LNCAP (cell line): ENCODE measurements around the gene SPDYE4.

Experiments used
- TF ChIP-seq, protein P1 (sequence below): fragments of 450-650 bp; IDR thresholded peaks from 2 replicates; pipeline ENCODE4 v1.5.1; 2017; ENCODE audit warnings: mild to moderate bottlenecking

Gene SPDYE4

DNA sequence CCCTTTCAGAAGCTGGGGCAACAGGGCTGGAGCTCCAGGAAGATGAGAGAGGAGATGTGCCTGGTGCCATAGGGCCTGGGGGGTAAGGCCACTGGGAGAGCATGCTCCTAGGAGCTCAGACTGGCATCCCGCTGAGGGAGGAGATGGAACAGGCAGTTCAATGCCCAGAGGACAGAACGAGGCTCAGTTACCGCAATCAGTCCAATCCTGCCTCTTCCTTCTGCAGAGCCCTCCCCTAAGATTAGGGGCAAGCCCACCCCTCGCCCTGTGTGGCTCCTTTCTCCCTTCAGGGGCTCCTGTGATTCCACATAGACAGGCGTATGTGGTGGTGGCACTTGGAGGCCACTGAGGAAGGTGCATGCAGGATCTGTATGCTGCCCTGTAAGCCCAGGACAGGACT lies 16.1 kb downstream of the SPDYE4 start:
- TF ChIP-seq, protein P1, sequence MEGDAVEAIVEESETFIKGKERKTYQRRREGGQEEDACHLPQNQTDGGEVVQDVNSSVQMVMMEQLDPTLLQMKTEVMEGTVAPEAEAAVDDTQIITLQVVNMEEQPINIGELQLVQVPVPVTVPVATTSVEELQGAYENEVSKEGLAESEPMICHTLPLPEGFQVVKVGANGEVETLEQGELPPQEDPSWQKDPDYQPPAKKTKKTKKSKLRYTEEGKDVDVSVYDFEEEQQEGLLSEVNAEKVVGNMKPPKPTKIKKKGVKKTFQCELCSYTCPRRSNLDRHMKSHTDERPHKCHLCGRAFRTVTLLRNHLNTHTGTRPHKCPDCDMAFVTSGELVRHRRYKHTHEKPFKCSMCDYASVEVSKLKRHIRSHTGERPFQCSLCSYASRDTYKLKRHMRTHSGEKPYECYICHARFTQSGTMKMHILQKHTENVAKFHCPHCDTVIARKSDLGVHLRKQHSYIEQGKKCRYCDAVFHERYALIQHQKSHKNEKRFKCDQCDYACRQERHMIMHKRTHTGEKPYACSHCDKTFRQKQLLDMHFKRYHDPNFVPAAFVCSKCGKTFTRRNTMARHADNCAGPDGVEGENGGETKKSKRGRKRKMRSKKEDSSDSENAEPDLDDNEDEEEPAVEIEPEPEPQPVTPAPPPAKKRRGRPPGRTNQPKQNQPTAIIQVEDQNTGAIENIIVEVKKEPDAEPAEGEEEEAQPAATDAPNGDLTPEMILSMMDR = no peak

DNA sequence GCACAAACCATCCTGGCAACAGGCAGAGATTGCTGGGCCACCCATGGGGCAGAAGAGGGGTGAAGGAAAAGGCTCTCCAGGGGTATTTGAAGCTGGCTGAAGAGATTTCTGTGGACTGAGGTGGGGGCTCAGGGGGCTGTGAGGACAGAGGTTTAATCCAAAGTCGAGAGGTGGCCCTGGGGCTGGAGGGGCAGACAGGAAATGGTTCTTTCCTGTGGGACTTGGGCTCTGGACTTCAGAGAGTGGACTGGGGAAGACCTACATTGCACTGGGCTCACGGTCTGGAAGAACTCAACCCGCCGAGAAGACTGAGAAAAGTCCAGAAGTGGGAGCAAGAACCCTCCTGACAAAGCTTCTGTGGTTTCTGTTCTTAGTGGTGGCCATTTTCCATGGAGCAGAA lies 16.6 kb downstream of the SPDYE4 start:
- TF ChIP-seq, protein P1 = no peak

DNA sequence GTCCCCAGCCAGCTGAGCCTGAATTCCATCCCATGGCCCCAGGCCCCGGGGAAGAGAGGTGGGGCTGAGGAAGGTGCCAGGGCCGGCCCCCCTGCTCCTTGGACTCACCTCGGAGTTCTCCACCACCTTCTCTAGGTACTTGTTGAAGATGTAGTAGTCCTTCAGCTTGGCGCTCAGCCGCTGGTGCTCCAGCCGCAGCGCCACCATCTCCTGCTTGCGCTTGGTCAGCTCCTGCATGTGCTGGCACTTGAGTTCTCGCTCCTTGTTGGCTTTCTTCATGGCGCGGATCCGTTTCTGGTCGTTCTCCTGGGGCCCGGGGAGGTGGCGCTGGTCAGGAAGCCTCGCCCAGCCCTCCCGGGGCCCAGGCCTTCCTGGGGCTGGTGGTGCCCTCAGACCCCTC lies 17.0 kb downstream of the SPDYE4 start:
- TF ChIP-seq, protein P1 = no peak

DNA sequence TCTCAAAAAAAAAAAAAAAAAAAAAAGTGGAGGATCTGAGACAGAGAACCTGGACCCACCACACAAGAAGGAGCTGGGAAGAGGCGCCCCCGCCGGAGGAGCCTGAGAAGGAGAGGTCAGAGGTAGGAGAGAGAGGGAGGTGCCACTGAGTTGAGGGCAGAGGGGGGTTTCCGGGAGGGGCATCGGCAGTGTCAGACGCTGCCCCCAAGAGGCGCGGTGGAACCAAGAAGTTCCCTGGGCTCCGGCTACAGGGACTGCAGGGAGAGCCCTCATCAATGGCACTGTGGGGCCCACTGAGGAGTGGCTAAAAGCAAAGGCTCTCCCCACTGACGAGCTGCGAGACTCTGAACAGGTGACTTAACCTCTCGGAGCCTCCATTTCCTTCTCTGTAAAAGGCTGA lies 17.9 kb downstream of the SPDYE4 start:
- TF ChIP-seq, protein P1 = no peak

DNA sequence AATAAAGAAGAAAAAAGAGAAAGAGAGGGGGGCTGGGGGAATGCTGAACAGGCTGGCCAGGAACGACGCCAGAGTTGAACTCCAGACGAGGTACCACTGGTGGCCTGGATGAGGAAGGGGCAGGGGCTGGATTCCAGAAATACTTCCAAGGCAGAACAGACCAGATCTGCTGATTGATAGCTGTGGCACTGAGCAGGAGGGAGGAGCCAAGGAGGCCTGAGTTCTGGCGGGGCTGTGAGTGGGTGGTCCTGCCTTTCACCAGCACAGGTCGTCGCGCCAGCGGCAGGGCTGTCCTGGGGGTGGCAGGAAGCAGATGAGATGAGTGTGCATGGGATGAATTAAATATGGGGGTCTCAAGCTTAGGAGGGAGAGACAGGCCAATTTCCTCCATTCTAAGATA lies 19.2 kb downstream of the SPDYE4 start:
- TF ChIP-seq, protein P1 = no peak

DNA sequence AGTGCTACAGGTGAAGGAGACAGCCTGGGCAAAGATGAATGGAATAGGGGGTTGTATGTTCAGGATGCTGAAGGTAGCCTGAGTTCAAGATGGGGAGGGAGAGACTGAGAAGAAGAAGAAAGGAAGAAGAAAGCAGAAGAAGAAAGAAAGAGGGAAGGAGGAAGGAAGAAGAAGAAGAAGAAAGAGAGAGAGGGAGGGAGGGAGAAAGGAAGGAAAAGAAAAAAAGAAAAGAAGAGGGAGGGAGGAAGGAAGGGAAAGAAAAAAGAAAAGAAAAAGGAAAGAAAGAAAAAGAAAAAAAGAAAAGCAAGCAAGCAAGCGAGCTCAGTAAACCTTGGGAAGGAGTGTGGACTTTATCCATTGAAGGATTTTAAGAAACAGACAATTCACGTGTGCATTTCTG lies 21.6 kb downstream of the SPDYE4 start:
- TF ChIP-seq, protein P1 = no peak

DNA sequence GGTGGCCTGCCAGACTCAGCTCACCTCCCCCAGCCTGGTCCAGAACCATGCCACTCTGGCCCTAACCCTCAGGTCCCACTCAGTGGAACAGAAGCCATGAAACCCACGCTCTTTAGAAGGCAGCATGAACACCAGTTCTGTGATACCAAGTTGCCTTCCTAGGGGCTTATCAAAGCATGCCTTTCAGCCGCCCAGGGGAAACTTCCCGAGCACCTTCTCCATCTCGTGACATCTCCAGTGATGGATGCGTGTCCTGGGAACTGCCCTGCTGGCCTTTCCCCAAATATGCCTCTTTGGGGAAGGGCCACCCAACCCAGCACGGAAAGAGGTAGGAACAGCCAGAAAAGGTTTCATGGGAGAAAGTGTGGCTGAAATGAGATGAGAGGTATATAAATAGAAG lies 22.0 kb downstream of the SPDYE4 start:
- TF ChIP-seq, protein P1 = no peak

DNA sequence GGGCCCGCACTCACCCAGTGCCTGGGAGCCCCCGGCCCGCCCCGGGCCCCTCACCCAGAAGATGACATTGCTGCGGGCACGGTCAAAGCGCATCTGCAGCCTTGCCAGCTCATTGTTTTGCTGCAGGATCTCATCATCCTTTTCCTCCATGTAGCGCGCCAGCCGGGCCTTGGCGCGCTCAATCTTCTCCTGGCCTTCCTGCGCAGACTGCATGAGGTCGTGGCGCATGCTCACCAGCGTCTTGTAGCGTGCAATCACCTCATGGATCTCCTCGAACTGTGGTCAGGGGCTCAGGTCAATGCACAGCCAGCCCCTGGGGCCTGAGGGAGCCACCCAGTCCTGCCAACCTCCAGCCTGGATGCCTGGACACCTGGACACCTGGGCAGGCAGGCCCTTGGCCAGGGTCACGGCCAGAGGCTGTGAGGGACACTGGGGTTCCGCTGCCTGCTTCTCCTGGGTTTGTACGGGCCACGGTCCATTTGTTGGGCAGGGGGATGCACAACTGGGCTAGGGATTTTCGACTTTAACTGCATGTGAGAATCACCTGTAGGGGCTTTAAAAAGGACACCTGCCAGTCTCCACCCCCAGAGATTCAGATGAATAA lies 22.9 kb downstream of the SPDYE4 start:
- TF ChIP-seq, protein P1 = no peak
